Measurements from ENCODE around the gene ICAM2.

ICAM2 gene

GRCh38 chr17:63973930-63974593 lies 46.4 kb downstream of the ICAM2 start:
- H3K4me3 ChIP-seq (ENCODE audit: low read length), result no peak overlapping the region
- peak; percentile 28 for DNase-seq (ENCODE audit: low read depth)
- no peak for TF ChIP-seq CTCF (conservative IDR thresholded peaks at IDR 0.05; ENCODE audit: low read length)

- TF ChIP-seq CTCF (conservative IDR thresholded peaks at IDR 0.05; ENCODE audit: low read length), result no peak
- H3K4me3 ChIP-seq (ENCODE audit: low read length), result no peak overlapping the region
- DNase-seq (ENCODE audit: low read depth), result no peak
These were observed 47.2 kb downstream of the ICAM2 start for GRCh38 chr17:63973247-63973646.

GRCh38 chr17:63972796-63973195 lies 47.6 kb downstream of the ICAM2 start, which contains the start of gene SCN4A:
TSS of gene SCN4A (minus strand) at chr17:63972918. CDS start at chr17:63972841, 77 bp downstream.
- no peak for DNase-seq (ENCODE audit: low read depth)
- no peak for TF ChIP-seq CTCF (conservative IDR thresholded peaks at IDR 0.05; ENCODE audit: low read length)
- H3K4me3 ChIP-seq (ENCODE audit: low read length), result no peak within 1 kb of the TSS

- TF ChIP-seq CTCF (conservative IDR thresholded peaks at IDR 0.05; ENCODE audit: low read length), result no peak
- DNase-seq (ENCODE audit: low read depth), result no peak
- no peak overlapping the region for H3K4me3 ChIP-seq (ENCODE audit: low read length)
These were observed 51.2 kb downstream of the ICAM2 start for GRCh38 chr17:63969278-63969677.

- DNase-seq (ENCODE audit: low read depth), result no peak
- no peak for TF ChIP-seq CTCF (conservative IDR thresholded peaks at IDR 0.05; ENCODE audit: low read length)
These were observed 52.5 kb downstream of the ICAM2 start for GRCh38 chr17:63967953-63968352.

GRCh38 chr17:63966646-63967264 lies 53.7 kb downstream of the ICAM2 start:
- no peak for DNase-seq (ENCODE audit: low read depth)

More at GRCh38 chr17:63967953-63968352, 52.5 kb downstream of the ICAM2 start:
- no peak overlapping the region for H3K4me3 ChIP-seq (ENCODE audit: low read length)

More at GRCh38 chr17:63966646-63967264, 53.7 kb downstream of the ICAM2 start:
- no peak overlapping the region for H3K4me3 ChIP-seq (ENCODE audit: low read length)
- no peak for TF ChIP-seq CTCF (conservative IDR thresholded peaks at IDR 0.05; ENCODE audit: low read length)
